TTC549 (cell line): ENCODE results near the gene CCND1.
"Not testable (repeated sequence)": the region's sequence is repeated elsewhere in the genome, so short reads cannot be mapped to it uniquely, and the experiment has no call there.

Source experiments
- FAIRE-seq: peaks from 2 replicates; lab custom pipeline; 2012; peaks lifted over from hg19 to GRCh38; lab: Jason Lieb, UNC

Gene CCND1

GRCh38 chr11:69694781-69695180, 53.8 kb downstream of the CCND1 start:
- FAIRE-seq = no peak

DNA sequence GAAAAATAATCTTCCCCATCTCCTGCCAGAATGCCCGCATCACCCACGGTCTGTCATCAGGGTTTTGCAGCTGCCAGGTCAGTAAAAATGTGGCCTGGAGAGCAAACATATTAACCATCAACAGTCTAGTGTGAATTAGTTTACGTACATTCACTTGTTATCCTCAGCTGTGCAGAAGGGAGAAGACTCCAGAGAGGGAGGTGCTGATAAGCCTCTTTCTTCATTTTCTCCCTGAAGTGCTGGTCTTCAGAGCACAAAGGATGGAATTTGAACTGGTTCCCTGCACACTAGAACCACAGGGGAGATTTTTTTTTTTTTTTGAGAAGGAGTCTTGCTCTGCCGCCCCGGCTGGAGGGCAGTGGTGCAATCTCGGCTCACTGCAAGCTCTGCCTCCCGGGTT, 54.6 kb downstream of the CCND1 start:
- FAIRE-seq = no peak

GRCh38 chr11:69695995-69696394, 55.0 kb downstream of the CCND1 start:
- not testable (repeated sequence) for FAIRE-seq

- no peak for FAIRE-seq
These were observed 56.0 kb downstream of the CCND1 start for GRCh38 chr11:69696749-69697468.

DNA sequence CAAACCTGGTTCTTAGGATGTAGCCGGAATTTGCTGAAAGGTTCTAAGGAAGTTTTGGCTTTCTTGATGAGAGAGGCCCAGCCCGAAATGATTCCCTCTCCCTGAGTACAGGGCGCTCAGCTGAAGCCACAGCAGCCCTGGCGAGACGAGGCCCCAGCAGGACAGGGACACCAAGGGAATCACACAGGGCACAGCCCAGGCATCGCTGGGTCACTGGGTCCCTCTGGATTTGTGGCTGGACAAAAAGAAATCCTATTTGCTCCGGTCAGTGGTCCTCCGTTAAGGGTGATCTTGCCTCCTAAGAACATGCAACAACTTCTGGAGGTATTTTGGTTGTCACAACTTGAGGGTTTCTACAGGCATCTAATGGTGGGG, 56.5 kb downstream of the CCND1 start:
- no peak for FAIRE-seq

GRCh38 chr11:69697861-69698260, 56.9 kb downstream of the CCND1 start:
- FAIRE-seq = no peak

DNA sequence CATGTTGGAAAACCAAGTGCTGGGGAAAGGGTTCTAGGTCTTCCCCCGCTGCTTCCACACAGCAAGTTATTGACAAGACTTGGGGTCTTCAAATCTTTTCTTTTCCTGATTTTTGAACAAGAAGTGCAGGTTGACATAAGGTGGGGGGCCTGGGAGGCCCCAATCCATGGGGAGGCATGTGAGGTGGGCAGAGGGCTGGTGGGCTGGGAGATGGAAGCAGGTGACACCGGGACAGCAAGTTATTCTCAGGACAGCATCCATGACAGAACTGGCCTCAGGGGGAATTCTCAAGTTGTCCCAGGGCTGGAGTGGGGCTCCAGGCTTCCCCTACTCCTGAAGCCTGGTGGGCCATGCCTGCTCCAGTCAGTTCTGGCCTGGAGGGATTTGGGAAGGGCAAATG, 57.4 kb downstream of the CCND1 start:
- FAIRE-seq = no peak

- no peak for FAIRE-seq
These were observed 58.3 kb downstream of the CCND1 start for GRCh38 chr11:69699213-69699612.

GRCh38 chr11:69700278-69701140, 59.6 kb downstream of the CCND1 start:
- FAIRE-seq = no peak

- FAIRE-seq = no peak
These were observed 61.3 kb downstream of the CCND1 start for GRCh38 chr11:69702239-69702691.

DNA sequence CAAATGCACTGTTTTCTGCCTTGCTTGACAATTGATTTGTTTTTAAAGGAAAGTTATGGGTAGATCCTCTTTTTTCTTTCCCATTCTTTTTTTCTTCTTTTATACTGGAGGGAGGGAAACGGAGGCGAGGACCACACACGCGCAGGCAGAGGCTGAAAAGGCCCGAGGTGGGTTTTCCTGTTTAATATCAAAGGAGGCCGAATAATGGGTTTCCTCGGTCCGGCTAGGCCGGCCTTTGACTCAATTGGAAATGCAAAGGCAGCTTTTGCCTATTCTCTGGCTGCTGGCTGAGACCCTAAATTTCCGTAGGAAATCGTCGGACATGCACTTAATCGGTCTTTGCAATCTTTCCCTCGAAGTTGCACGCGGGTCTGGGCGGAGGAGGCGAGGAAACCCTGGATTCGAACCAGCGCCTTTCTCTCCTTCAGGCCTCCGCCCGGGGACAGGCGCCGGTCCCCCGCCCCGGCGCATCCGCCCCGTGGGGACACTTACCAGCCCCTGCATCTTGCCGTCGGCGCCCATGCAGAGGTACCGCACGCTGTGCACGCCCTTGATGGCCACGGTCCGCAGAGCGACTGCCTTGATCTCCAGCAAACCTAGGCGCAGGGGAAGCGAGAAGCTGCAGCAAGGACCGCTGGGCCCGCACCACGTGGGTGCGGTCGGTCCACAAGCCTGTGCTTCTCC, 62.0 kb downstream of the CCND1 start:
- no peak for FAIRE-seq

- no peak for FAIRE-seq
These were observed 62.5 kb downstream of the CCND1 start for GRCh38 chr11:69703453-69703767.
